WTC11 (cell line): ENCODE measurements around the gene UBE2G1. TPM values are rescaled to one million over a fixed set of nuclear protein-coding genes. Genes with fewer than 3 reads are reported as not detected.

ENCODE experiments used
- ESRRA ChIP-seq: sonication (generic); formaldehyde crosslinking; IDR thresholded peaks from 2 replicates; pipeline ENCODE4 v1.8.1; 2022; ENCODE audit warnings: mild to moderate bottlenecking, missing genetic modification reagents, borderline replicate concordance
- ETV6 ChIP-seq: sonication (generic); formaldehyde crosslinking; IDR thresholded peaks from 2 replicates; pipeline ENCODE4 v1.8.1; 2022; ENCODE audit warnings: mild to moderate bottlenecking, missing genetic modification reagents
- GABPB1 ChIP-seq: sonication (generic); formaldehyde crosslinking; IDR thresholded peaks from 2 replicates; pipeline ENCODE4 v1.8.1; 2023; ENCODE audit warnings: mild to moderate bottlenecking, missing genetic modification reagents
- NR3C1 ChIP-seq: sonication (generic); formaldehyde crosslinking; conservative IDR thresholded peaks from 2 replicates; pipeline ENCODE4 v1.8.1; 2023; ENCODE audit warnings: low read depth, mild to moderate bottlenecking, missing genetic modification reagents
- RORB ChIP-seq: fragments of 250-450 bp; sonication (Bioruptor Pico); IDR thresholded peaks from 2 replicates; pipeline ENCODE4 v1.9.0; 2021; ENCODE audit warnings: mild to moderate bottlenecking
- ZNF263 ChIP-seq: sonication (generic); formaldehyde crosslinking; IDR thresholded peaks from 2 replicates; pipeline ENCODE4 v1.8.1; 2022; ENCODE audit warnings: low read depth, mild to moderate bottlenecking, moderate library complexity, missing genetic modification reagents
- ZNF317 ChIP-seq: sonication (generic); formaldehyde crosslinking; IDR thresholded peaks from 2 replicates; pipeline ENCODE4 v1.8.1; 2023; ENCODE audit warnings: low read depth, mild to moderate bottlenecking, moderate library complexity, missing genetic modification reagents, borderline replicate concordance
- ZNF416 ChIP-seq: fragments of 250-450 bp; sonication (Bioruptor Pico); IDR thresholded peaks from 2 replicates; pipeline ENCODE4 v1.9.0; 2021; ENCODE audit warnings: mild to moderate bottlenecking, inconsistent platforms
- ZNF423 ChIP-seq: fragments of 250-450 bp; sonication (Bioruptor Pico); IDR thresholded peaks from 2 replicates; pipeline ENCODE4 v2.1.2; 2022; ENCODE audit warnings: mild to moderate bottlenecking, moderate library complexity
- total RNA-seq: library from RNA; stranded (reverse); gene quantifications from 3 replicates; pipeline ENCODE4 v1.2.3, GENCODE V29; 2021
- TF ChIP-seq, protein P1 (sequence below): sonication (generic); formaldehyde crosslinking; IDR thresholded peaks from 2 replicates; pipeline ENCODE4 v1.8.1; 2022; ENCODE audit warnings: low read depth, missing genetic modification reagents, borderline replicate concordance
- TF ChIP-seq, protein P2 (sequence below): fragments of 250-450 bp; sonication (Bioruptor Pico); IDR thresholded peaks from 2 replicates; pipeline ENCODE4 v1.9.0; 2021; ENCODE audit warnings: mild to moderate bottlenecking, borderline replicate concordance
- TF ChIP-seq, protein P3 (sequence below): sonication (generic); formaldehyde crosslinking; IDR thresholded peaks from 2 replicates; pipeline ENCODE4 v1.8.0; 2023; ENCODE audit warnings: missing genetic modification reagents
- TF ChIP-seq, protein P4 (sequence below): sonication (generic); formaldehyde crosslinking; IDR thresholded peaks from 2 replicates; pipeline ENCODE4 v1.8.0; 2022; ENCODE audit warnings: mild to moderate bottlenecking, missing genetic modification reagents
- TF ChIP-seq, protein P5 (sequence below): fragments of 200-600 bp; IDR thresholded peaks from 2 replicates; pipeline ENCODE4 v1.8.0; 2022; ENCODE audit warnings: antibody characterized with exemption
- TF ChIP-seq, protein P6 (sequence below): sonication (generic); formaldehyde crosslinking; IDR thresholded peaks from 2 replicates; pipeline ENCODE4 v1.8.0; 2023; ENCODE audit warnings: missing genetic modification reagents, mild to moderate bottlenecking, borderline replicate concordance
- TF ChIP-seq, protein P7 (sequence below): sonication (generic); formaldehyde crosslinking; IDR thresholded peaks from 2 replicates; pipeline ENCODE4 v1.8.1; 2023; ENCODE audit warnings: mild to moderate bottlenecking, missing genetic modification reagents
- TF ChIP-seq, protein P8 (sequence below): sonication (generic); formaldehyde crosslinking; conservative IDR thresholded peaks from 2 replicates; pipeline ENCODE4 v1.8.1; 2022; ENCODE audit warnings: mild to moderate bottlenecking, missing genetic modification reagents
- TF ChIP-seq, protein P9 (sequence below): sonication (generic); formaldehyde crosslinking; IDR thresholded peaks from 2 replicates; pipeline ENCODE4 v1.8.1; 2023; ENCODE audit warnings: mild to moderate bottlenecking, moderate library complexity, missing genetic modification reagents

Gene UBE2G1
- total RNA-seq, 1 experiment from 2014 or later, result 177 TPM

DNA sequence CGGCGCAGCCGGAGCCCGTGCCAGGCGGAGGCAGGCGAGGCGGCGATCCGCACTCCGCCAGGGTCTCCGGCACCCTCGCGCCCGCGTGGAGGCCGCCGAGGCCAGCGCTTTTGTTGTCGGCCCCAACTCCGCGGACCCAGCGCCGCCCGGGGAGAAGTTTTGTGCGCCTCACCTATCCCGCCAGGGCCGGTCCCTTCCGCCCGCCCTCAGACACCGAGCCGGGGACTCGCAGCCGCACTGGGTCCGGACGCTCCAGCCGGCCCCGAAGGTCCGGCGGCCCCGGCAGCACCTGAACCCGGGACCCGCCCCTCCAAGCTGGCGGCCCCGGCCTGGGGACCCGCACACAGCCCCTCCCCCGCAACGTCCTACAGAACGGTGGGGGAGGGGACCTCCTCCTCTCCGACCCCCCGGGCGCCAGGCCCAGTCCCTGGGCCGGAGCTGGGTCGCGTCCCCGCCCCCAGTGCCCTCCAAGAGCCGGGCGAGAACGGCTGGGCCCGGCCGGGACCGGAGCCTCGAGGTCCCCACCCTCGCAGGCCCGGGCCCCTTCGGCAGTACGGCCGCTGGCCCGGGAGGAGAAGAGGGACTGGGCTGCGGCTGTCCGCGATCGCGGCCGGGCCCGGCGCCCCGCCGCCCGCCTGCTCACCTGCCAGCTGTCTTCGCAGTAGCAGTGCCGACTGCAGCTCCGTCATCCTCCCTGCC is 698 bp downstream of the UBE2G1 start (continued):
- TF ChIP-seq, protein P1, sequence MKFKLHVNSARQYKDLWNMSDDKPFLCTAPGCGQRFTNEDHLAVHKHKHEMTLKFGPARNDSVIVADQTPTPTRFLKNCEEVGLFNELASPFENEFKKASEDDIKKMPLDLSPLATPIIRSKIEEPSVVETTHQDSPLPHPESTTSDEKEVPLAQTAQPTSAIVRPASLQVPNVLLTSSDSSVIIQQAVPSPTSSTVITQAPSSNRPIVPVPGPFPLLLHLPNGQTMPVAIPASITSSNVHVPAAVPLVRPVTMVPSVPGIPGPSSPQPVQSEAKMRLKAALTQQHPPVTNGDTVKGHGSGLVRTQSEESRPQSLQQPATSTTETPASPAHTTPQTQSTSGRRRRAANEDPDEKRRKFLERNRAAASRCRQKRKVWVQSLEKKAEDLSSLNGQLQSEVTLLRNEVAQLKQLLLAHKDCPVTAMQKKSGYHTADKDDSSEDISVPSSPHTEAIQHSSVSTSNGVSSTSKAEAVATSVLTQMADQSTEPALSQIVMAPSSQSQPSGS (CRISPR knock-in tag), result no peak
- TF ChIP-seq, protein P2, sequence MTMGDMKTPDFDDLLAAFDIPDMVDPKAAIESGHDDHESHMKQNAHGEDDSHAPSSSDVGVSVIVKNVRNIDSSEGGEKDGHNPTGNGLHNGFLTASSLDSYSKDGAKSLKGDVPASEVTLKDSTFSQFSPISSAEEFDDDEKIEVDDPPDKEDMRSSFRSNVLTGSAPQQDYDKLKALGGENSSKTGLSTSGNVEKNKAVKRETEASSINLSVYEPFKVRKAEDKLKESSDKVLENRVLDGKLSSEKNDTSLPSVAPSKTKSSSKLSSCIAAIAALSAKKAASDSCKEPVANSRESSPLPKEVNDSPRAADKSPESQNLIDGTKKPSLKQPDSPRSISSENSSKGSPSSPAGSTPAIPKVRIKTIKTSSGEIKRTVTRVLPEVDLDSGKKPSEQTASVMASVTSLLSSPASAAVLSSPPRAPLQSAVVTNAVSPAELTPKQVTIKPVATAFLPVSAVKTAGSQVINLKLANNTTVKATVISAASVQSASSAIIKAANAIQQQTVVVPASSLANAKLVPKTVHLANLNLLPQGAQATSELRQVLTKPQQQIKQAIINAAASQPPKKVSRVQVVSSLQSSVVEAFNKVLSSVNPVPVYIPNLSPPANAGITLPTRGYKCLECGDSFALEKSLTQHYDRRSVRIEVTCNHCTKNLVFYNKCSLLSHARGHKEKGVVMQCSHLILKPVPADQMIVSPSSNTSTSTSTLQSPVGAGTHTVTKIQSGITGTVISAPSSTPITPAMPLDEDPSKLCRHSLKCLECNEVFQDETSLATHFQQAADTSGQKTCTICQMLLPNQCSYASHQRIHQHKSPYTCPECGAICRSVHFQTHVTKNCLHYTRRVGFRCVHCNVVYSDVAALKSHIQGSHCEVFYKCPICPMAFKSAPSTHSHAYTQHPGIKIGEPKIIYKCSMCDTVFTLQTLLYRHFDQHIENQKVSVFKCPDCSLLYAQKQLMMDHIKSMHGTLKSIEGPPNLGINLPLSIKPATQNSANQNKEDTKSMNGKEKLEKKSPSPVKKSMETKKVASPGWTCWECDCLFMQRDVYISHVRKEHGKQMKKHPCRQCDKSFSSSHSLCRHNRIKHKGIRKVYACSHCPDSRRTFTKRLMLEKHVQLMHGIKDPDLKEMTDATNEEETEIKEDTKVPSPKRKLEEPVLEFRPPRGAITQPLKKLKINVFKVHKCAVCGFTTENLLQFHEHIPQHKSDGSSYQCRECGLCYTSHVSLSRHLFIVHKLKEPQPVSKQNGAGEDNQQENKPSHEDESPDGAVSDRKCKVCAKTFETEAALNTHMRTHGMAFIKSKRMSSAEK (CRISPR knock-in tag), result no peak
- TF ChIP-seq NR3C1 (0 out of 2 replicates have a peak, but pooled peaks have one; percentile 41), GABPB1 (CRISPR knock-in tag) (no peak), ETV6 (CRISPR knock-in tag) (no peak), ESRRA (CRISPR knock-in tag) (no peak), ZNF263 (CRISPR knock-in tag) (no peak), ZNF317 (no peak), ZNF423 (CRISPR knock-in tag) (no peak), RORB (CRISPR knock-in tag) (no peak), ZNF416 (CRISPR knock-in tag) (no peak)
- TF ChIP-seq, protein P3, sequence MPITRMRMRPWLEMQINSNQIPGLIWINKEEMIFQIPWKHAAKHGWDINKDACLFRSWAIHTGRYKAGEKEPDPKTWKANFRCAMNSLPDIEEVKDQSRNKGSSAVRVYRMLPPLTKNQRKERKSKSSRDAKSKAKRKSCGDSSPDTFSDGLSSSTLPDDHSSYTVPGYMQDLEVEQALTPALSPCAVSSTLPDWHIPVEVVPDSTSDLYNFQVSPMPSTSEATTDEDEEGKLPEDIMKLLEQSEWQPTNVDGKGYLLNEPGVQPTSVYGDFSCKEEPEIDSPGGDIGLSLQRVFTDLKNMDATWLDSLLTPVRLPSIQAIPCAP (CRISPR knock-in tag), result no peak
- TF ChIP-seq, protein P4, sequence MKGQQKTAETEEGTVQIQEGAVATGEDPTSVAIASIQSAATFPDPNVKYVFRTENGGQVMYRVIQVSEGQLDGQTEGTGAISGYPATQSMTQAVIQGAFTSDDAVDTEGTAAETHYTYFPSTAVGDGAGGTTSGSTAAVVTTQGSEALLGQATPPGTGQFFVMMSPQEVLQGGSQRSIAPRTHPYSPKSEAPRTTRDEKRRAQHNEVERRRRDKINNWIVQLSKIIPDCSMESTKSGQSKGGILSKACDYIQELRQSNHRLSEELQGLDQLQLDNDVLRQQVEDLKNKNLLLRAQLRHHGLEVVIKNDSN (CRISPR knock-in tag), result no peak
- TF ChIP-seq, protein P5, sequence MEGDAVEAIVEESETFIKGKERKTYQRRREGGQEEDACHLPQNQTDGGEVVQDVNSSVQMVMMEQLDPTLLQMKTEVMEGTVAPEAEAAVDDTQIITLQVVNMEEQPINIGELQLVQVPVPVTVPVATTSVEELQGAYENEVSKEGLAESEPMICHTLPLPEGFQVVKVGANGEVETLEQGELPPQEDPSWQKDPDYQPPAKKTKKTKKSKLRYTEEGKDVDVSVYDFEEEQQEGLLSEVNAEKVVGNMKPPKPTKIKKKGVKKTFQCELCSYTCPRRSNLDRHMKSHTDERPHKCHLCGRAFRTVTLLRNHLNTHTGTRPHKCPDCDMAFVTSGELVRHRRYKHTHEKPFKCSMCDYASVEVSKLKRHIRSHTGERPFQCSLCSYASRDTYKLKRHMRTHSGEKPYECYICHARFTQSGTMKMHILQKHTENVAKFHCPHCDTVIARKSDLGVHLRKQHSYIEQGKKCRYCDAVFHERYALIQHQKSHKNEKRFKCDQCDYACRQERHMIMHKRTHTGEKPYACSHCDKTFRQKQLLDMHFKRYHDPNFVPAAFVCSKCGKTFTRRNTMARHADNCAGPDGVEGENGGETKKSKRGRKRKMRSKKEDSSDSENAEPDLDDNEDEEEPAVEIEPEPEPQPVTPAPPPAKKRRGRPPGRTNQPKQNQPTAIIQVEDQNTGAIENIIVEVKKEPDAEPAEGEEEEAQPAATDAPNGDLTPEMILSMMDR, result no peak
- TF ChIP-seq, protein P6, sequence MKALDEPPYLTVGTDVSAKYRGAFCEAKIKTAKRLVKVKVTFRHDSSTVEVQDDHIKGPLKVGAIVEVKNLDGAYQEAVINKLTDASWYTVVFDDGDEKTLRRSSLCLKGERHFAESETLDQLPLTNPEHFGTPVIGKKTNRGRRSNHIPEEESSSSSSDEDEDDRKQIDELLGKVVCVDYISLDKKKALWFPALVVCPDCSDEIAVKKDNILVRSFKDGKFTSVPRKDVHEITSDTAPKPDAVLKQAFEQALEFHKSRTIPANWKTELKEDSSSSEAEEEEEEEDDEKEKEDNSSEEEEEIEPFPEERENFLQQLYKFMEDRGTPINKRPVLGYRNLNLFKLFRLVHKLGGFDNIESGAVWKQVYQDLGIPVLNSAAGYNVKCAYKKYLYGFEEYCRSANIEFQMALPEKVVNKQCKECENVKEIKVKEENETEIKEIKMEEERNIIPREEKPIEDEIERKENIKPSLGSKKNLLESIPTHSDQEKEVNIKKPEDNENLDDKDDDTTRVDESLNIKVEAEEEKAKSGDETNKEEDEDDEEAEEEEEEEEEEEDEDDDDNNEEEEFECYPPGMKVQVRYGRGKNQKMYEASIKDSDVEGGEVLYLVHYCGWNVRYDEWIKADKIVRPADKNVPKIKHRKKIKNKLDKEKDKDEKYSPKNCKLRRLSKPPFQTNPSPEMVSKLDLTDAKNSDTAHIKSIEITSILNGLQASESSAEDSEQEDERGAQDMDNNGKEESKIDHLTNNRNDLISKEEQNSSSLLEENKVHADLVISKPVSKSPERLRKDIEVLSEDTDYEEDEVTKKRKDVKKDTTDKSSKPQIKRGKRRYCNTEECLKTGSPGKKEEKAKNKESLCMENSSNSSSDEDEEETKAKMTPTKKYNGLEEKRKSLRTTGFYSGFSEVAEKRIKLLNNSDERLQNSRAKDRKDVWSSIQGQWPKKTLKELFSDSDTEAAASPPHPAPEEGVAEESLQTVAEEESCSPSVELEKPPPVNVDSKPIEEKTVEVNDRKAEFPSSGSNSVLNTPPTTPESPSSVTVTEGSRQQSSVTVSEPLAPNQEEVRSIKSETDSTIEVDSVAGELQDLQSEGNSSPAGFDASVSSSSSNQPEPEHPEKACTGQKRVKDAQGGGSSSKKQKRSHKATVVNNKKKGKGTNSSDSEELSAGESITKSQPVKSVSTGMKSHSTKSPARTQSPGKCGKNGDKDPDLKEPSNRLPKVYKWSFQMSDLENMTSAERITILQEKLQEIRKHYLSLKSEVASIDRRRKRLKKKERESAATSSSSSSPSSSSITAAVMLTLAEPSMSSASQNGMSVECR (CRISPR knock-in tag), result peak; percentile 24
- TF ChIP-seq, protein P7, sequence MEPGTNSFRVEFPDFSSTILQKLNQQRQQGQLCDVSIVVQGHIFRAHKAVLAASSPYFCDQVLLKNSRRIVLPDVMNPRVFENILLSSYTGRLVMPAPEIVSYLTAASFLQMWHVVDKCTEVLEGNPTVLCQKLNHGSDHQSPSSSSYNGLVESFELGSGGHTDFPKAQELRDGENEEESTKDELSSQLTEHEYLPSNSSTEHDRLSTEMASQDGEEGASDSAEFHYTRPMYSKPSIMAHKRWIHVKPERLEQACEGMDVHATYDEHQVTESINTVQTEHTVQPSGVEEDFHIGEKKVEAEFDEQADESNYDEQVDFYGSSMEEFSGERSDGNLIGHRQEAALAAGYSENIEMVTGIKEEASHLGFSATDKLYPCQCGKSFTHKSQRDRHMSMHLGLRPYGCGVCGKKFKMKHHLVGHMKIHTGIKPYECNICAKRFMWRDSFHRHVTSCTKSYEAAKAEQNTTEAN (CRISPR knock-in tag), result no peak; the same call in 1 of the 2 replicates
- TF ChIP-seq, protein P8, sequence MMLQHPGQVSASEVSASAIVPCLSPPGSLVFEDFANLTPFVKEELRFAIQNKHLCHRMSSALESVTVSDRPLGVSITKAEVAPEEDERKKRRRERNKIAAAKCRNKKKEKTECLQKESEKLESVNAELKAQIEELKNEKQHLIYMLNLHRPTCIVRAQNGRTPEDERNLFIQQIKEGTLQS (CRISPR knock-in tag), result no peak
- TF ChIP-seq, protein P9, sequence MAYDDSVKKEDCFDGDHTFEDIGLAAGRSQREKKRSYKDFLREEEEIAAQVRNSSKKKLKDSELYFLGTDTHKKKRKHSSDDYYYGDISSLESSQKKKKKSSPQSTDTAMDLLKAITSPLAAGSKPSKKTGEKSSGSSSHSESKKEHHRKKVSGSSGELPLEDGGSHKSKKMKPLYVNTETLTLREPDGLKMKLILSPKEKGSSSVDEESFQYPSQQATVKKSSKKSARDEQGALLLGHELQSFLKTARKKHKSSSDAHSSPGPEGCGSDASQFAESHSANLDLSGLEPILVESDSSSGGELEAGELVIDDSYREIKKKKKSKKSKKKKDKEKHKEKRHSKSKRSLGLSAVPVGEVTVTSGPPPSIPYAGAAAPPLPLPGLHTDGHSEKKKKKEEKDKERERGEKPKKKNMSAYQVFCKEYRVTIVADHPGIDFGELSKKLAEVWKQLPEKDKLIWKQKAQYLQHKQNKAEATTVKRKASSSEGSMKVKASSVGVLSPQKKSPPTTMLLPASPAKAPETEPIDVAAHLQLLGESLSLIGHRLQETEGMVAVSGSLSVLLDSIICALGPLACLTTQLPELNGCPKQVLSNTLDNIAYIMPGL, result no peak; the same call in 1 of the 2 replicates
